NCI-H1092 (cell line): ENCODE data around the gene SBK3.
"Not testable (repeated sequence)": the region's sequence is repeated elsewhere in the genome, so short reads cannot be mapped to it uniquely, and the experiment has no call there.

Source experiments
- DNase-seq: peaks from one replicate; lab custom pipeline; 2025; lab: John Stamatoyannopoulos, UW

Gene SBK3

DNA sequence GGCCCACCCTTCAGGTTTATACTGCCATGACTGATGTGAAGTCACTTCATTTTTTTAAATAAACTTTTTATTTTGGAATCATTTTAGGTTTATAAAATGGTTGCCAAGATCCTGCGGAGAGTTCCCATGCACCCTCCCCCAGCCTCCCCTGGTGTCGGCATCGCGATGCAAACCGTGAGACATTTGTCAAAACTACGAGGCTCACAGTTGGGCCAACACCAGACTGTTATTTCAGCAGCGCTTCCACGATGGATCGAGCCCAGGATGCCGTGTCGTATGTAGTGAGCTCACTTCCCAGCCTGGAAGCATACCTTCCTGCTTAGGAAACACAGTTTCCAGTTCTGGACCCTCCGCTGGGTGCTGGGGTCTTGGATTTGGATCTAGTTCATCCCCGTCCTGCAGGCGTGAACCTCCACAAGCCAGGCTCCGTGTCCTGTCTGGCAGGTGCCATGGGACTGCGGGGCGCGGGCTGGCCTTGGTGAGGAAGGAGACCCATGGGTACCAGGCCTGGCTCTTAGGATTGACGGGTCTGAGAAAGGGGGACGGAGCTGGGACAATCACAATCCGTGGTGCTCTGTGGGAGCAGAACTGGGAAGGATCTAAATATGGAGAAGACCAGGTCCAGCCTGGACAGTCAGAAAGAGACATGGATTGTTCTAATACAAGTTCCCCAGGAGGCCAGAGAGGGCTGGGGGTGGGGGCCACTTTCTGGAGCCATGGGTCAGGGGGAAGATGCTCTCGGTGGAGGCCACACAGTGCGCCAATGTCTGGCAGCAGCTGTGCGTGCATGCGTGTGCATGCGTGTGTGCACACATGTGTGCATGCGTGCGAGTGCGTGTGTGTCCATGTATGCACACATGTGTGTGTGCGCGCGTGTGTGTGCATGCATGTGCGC lies 6.0 kb downstream of the SBK3 start:
- no peak for DNase-seq

DNA sequence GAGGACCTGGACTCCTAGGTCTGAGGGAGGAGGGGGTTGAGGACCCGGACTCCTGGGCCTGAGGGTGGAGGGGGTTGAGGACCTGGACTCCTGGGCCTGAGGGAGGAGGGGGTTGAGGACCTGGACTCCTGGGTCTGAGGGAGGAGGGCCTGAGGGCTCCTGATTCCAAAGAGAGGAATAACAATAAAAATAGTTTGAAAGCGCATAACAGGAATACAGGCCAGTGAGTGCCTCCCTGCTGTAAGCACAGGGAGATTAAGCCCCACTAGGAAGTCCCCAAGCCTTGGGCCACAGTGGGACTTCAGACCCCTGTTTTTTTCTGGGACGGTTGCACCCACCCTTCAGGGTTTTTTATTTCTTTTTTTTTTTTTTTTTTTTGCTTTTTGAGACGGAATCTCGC lies 7.2 kb downstream of the SBK3 start:
- no peak for DNase-seq

DNA sequence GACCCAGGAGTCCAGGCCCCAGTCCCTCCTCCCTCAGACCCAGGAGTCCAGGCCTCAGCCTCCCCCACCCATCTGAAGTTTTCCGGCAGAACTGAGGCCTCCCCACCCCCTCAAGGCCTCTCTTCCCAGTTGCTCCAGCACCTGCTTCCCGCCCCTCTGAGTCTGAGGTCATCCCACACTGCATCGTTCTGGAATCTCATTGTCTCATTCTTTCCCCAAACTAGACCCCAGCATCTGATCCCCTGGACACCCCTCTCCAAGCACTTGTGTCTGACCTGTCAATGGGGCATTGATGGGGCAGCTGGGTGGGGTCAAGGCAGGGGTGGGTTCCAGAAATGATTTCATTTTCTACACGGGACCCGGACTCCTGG lies 7.6 kb downstream of the SBK3 start:
- DNase-seq = no peak

DNA sequence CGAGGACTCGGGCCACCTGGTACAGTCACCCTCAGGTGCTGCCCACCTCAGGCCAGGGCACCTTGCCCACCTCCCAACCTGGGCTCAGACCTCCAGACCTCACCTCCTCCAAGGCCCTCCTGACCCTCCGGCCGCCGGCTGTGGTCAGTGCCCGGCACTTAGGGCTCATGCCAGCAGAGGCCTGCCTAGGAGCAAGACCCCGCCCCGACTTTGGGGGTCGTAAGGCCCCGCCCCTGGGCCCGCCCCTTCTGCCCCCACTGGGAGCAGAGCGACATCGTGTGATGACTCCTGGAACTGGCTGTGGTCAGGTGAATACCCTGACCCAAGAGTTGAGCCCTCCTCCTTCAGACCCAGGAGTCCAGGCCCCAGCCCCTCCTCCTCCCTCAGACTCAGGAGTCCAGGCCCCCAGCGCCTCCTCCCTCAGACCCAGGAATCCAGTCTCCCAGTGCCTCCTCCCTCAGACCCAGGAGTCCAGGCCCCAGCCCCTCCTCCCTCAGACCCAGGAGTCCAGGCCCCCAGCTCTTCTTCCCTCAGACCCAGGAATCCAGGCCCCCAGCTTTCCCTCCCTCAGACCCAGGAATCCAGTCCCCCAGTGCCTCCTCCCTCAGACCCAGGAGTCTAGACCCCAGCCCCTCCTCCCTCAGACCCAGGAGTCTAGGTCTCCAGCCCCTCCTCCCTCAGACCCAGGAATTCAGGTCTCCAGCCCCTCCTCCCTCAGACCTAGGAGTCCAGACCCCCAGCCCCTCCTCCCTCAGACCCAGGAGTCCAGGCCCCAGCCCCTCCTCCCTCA lies 8.2 kb downstream of the SBK3 start, which contains the start of gene SBK2:
SBK2 (minus strand) TSS at position 183 of the 790 bp plus-strand sequence. CDS start 839 bp downstream, outside the sequence.
- no peak for DNase-seq

DNA sequence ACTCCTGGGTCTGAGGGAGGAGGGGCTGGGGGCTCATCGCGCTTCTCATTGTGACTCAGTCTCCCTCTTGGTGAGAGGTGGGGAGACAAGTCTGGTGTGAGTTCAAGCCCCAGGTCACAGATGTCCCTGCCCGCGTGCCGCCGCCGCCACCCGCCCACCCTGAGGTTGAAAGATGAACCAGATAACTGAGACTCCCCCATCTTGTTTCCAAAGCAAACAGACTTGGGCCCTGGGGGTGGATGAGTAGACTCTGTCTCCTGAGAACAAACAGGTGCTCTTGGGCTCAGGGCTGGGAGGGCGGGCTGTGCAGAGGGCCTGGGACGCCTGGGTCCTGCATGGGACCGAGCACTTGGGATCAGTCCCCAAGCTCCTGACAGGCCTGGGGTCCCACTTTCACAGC lies 9.0 kb downstream of the SBK3 start:
- DNase-seq = no peak

DNA sequence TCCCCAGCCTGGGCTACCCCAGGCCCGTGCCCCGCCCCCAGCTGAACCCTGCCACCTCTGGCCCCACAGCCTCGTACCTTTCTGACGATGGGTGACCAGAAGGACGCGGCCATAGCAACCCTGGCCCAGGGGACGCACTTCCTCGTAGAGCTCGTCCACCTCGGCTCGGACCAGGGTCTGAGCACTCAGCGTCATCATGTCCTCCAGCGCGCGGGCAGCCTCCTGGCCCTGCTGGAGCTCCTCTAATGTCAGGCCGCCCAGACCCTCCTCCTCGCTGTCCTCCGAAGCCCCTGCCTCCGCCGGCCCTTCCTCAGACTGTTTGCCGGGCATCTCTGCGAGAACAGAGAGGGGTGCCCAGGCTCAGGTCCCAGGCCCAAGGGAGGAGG lies 9.4 kb downstream of the SBK3 start:
- DNase-seq = no peak

DNA sequence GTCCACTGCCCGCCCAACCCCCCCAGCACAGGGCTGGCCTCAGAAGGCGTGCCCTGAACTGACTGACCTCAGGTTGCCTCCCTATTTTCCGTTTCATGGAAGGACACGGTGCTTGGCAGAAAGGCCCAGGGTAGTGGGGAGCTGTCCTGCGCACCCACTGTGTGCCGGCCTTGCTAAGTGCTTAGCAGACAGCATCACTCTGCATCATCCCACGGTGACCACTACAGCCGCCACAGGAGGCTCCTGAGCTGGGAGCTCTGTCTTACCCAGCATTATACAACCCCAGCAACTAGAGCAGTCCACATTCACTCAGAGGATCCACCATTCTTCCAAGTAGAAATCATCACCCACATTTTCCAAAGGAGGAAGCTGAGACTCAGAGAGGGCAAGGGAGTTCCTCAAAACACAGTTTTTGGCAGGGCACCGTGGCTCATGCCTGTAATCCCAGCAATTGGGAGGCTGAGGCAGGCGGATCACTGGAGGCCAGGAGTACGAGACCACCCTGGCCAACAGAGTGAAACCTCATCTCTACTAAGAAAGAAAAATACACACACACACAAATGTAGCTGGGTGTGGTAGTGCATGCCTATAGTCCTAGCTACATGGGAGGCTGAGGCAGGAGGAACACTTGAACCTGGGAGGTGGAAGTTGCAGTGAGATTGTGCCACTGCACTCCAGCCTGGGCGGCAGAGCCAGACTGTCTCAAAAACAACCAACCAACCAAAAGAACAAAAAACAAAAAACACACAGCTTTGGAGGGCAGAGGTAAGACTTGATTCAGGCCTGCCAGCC lies 10.0 kb downstream of the SBK3 start:
- DNase-seq = no peak

DNA sequence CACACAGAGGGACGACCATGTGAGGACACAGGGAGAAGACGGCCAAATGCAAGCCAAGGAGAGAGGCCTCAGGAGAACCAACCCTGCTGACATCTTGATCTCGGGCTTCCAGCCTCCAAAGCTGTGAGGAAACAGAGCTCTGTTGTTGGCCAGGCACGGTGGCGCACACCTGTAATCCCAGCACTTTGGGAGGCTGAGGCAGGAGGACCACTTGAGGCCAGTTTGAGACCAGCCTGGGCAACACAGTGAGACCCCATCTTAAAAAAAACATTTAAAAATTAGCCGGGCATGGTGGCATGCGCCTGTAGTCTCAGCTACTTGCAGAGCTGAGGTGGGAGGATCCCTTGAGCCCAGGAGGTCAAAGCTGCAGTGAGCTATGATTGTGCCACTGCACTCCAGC lies 11.1 kb downstream of the SBK3 start:
- DNase-seq = not testable (repeated sequence)

DNA sequence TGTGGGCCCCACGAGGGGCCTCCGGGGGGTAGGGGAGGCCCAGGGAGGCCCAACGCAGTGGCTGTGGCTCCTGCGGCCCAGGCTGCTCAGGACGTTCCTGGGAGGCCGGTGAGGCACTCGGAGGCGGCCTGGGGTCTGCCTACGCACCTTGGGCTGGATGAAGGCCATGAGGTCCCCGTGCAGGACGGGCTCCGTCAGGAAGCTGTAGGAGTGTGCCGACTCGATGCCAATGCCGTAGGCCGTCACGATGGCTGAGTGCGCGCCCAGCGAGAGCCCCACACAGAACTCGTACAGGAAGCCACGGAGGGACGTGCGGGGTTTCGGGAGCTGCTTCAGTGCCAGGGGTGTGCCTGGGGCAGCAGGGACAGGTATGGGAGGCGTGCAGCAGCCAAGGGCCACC lies 14.3 kb downstream of the SBK3 start:
- DNase-seq = no peak

DNA sequence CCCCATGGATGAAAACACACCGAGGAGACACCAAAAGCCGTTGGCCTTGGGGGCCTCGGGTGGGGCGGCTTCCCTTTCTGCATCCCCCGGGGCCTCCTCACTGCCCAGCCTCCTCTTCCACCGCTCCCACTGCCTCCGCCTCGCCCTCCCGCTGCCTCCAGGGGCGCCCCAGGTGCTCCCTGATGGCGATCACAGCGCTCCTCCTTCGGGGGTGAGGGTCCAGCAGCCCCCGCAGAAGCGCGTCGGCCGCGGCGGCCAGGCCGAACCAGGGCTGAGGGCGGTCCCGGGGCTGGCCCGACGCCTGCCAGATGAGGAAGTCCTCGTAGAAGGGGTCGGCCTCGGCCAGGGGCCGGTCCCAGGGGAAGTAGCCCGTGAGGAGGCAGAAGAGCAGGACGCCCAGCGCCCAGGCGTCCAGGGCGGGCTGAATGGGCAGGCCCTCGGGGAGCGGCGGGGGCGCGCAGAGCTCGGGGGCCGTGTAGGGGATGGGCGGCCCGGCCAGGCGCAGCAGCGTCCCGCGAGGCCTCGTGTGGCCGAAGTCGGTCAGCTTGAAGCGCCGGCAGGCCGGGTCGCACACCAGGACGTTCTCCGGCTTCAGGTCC lies 15.6 kb downstream of the SBK3 start:
- DNase-seq = no peak

DNA sequence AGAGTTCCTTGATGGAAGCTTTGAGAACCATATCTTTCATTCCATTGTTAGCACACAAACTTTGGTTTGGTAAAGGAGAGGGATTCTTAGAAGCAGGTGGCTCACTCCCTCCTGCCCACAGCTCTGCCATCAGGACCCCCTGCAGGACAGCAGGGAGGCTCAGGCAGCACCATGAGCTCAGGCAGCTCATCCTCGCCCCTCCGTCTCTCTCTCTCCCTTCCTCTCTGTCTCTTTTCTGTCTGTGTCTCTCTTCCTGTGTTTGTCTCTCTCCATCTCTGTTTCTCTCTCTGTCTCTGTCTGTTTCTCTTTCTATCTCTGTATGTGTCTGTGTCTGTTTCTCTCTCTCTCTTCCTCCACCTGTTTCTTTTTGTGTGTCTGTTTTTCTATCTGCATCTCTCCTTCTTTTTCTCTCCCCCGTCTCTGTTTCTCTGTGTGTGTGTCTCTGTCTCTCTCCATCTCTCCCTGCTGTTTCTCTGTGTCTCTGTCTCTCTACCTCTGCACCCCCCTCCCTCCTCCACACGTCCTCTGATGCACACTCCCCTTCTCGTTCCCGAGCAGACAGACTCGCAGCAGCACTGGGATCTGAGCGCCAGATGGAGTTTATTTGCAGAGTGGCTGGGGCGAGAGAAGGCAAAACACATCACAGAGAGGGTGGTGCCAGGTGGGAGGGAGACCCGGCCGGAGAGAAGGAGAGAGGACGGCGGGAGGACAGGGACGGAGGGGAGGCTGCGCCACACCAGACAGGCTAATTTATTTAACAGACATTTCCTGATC lies 17.1 kb downstream of the SBK3 start:
- peak; percentile 83 for DNase-seq

DNA sequence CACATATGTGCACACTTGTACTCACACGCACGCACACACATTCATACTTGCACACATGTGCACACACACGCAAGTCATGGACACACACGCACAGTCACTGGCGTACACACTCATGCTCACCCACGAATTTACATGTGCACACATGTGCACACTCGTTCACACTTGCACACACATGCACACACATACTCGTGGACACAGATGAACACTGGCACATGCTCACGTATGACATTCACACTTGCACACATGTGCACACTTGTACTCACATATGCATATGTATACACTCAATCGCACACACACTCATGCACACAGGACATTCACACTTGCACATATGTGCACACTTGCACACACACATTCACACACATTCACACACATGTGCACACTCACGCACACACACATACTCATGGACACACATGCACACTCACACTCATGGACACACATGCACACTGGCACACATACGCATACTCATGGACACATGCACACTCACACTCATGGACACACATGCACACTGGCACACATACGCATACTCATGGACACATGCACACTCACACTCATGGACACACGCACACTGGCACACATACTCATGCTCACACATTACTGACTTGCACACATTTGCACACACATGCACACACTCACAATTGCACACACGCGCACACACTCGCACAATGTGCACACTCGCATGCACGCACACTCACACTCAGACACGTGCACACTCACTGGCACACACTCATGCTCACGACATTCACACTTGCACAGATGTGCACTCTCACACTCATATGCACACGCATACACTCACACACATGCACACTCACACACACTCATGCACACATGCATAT lies 17.9 kb downstream of the SBK3 start:
- no peak for DNase-seq

DNA sequence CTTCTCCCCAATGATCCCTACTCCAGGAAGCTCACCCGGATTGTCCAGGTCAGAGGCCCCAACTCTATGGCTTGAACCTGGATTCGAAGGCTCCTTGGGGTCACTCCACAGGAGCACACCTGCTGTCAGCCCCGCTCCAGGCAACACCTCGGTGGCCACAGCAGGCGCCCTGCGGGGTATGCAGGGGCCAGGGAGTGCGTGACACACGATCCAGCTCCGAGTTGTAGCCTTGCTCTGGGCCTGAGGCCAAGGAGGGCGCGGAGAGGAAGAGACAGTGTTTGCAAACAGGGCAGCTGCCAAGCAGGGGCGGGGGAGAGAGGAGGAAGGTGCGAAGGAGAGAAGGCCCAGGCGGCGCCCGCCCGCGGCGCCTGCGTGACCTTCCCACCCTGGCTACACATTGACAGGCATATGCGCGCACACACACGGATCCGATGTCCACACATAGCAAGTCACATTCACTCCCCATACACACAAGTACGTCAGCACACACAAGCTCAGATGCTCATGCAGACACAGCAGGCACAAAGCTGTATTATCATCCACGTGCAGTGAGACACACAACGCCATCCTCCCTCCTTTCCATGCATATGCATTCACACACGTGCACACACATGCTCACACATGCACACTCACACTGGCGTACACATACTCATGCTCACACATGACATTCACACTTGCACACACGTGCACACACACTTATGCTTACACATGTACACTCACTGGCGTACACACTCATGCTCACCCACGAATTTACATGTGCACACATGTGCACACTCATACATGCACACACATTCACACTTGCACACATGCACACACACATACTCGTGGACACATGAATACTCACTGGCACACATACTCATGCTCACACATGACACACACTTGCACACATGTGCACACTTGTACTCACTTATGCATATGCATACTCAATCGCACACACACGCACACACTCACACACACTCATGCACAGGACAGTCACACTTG lies 18.8 kb downstream of the SBK3 start:
- DNase-seq = peak; percentile 89

DNA sequence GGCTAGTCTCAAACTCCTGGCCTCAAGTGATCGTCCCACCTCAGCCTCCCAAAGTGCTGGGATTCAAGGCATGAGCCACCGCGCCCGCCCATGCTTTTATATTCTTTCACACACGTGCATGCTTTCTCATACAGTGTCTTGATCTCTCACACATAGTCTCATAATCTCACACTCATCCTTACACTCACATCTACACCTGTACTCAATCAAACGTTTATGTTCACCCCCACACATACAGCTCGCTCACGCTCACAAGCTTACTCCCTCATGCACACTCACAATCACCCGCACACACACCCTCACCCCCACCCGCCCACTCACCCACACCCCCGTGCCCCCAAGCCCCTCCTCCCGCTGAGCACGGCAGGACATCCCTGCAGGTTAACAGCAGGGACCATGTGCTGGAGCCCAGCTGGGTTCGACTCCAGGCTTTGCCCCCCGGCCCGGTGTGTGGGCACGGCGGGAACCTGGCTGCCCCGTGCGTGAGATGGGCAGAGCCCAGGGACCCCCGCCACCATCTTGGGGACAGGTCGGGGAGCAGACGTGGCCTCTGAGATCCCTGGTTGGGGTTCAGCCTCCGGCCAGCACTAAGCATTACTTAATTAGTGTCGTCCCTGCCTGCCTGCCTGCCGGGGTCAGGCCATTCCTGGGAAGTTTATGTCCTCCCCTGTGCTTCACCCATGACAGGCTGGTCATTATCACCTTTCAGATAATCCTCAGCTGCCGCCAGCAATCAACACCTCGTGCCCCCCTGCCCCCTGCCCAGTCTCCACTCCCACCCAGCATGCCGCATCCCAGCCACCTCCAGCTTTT lies 19.8 kb downstream of the SBK3 start:
- DNase-seq = no peak

DNA sequence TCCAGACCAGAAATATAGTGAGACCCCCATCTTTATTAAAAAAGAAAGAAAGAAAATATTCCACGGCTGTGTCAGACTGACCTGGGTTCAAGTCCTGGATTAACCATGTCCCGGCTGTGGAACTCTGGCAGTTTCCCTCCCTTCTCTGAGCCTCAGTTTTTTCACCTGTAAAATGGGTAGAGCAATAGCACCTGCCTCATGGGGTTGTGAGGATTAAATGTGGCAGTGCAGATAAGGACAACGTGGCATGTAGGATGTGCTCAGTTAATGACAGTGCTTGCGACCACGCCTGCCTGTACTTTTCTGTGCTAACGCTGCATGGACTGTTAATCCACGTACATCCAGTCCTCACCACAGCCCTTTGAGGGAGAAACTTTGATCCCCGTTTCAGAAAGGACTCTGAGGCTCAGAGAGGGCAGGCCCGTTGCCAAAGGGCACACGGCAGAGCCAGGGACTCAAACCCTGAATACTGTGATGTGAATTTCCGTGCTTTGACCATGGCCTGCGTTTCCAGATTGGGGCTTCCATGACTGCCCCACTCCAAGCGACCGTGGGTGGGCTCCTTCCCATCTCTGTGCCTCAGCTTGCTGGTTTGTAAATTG lies 24.6 kb downstream of the SBK3 start:
- no peak for DNase-seq

DNA sequence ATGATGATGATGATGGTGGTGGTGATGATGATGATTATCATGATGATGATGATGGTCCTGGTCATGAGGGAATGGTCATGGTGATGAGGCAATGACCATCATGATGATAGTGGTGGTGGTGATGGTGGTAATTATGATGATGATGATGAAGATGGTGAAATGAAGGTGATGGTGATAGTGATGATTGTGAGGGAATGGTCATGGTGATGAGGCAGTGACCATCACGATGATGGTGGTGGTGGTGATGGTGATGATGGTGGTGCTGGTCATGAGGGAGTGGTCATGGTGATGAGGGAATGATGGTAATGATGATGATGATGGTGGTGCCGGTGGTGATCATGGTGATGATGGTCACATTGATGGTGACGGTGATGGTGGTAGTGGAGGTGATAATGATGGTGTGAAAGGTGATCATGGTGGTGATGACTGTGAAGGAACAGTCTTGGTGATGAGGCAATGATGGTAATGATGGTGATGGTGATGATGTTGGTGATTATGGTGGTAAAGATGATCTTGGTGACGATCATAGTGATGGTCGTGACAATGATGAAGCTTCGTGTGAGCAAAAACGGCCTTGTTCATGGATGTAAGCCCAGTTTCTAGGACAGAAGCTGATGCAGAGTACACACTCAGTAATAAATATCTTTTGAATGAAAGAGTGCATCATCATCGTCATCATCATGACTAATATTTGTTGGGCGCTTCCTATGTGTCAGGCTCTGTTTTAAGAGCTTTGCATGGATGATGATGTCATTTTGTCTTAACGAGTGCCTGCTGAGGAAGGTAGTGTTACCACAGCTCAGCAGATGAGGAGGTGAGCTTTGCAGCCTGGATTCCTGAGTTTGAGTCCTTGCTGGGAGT lies 25.7 kb downstream of the SBK3 start:
- no peak for DNase-seq
